Amniotic epithelial cell (primary cell): Measurements from ENCODE around the gene CXCR4.

Source experiments
- DNase-seq: peaks from one replicate; pipeline ENCODE4 v3.0.0-alpha.2; 2010; ENCODE audit warnings: low read depth

CXCR4 gene

GRCh38 chr2:136117909-136118818 is at the start of gene CXCR4:
CXCR4 (minus strand) TSS chr2:136118149; CDS start chr2:136118060, 89 bp downstream.
- DNase-seq = peak; percentile 8

- DNase-seq = no peak
Observed at GRCh38 chr2:136164280-136164776, 46.4 kb upstream of the CXCR4 start.

- no peak for DNase-seq
Observed at GRCh38 chr2:136162438-136162837, 44.5 kb upstream of the CXCR4 start.

- no peak for DNase-seq
Observed at GRCh38 chr2:136156411-136156810, 38.5 kb upstream of the CXCR4 start.

- DNase-seq = no peak
Observed at GRCh38 chr2:136154384-136154783, 36.4 kb upstream of the CXCR4 start.

- DNase-seq = no peak
Observed at GRCh38 chr2:136151021-136151971, 33.3 kb upstream of the CXCR4 start.

DNA sequence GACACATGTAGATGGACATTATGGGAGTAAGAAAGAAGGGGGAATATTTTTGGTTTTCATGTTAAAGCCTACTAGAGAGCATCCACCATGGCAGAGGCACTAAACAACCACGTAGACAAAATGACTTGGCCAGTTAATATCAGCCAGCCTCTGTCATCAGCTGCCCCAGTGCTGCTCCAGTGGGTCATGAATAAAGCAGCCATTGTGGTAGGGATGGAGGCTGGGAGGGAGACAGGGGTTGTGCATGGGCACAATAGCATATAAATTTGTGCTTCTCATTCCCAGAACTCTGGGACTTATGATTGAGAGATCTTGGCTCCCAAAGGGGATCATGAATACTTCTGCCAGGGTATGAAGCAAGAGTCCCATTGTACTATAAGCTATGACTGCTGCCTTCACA is 31.1 kb upstream of the CXCR4 start:
- DNase-seq = no peak

- no peak for DNase-seq
Observed at GRCh38 chr2:136146564-136146963, 28.6 kb upstream of the CXCR4 start.

- DNase-seq = no peak
Observed at GRCh38 chr2:136143603-136144451, 25.9 kb upstream of the CXCR4 start.

DNA sequence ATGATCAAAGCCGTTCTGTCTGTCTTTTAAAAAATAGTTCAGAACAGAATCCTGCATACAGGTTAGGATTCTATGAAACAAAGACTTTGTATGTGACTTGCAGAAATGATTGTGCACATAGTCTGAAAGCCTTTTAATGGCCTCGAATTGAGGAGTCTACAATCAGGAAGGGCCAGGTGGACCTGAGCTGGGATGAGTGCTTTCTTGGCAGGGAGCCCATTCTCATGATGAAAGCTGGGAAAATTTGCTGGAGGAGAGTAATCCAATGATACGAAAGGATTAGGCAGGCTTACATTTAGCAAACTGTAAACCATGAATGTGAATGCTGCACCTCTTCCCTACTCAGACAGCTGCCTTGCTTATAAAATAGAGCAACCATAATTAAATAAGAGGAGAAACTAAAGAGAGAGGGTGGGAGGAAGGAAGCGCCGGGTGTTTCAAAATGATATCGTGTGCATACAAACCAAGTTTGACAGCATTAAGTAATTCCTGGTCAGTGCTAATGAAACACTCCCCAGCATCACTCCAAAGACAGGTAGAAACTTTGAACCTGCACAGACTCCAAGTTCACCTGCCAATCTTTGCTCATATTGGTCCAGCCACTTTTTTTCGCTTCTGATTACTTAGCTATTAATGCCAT is 23.7 kb upstream of the CXCR4 start:
- DNase-seq = no peak

DNA sequence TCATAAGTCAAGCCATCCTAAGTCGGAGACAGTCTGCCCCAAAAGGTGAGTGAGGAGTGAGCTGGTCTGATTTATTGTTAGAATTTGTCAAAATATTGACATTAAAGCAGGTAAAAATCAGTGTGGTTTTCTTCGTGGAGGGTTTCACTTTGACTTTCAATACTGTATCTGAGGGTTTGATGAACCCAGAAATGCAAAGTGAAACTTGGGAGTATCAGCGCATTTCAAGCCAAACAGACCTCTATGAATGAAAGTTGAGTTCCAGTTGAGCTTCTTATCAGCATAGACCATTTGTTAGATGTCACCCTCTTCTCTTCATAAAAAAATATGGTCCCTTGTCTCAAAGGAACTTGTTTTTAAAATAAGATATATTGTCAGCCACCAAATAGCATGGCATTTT is 21.7 kb upstream of the CXCR4 start:
- no peak for DNase-seq

DNA sequence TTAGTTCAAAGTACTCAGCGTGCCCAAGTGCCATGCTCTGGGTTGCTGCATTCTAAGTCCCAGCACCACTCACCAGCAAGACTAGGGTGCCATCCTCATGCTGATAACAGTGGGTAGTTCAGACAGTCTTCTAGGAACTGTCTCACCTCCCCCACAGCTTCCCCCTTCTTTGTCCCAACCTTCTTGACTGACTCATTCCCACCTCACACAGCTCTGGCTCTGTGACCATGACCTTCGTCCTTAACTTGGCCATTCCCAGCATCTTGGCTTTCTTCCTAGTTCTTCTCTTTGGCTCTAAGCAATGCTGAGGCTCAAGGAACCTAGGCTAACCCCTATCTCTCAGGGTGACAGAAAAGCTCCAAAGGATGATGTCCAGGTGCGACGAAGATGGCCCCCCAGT is 20.0 kb upstream of the CXCR4 start:
- no peak for DNase-seq

GRCh38 chr2:136136931-136137330 is 19.0 kb upstream of the CXCR4 start:
- DNase-seq = no peak

DNA sequence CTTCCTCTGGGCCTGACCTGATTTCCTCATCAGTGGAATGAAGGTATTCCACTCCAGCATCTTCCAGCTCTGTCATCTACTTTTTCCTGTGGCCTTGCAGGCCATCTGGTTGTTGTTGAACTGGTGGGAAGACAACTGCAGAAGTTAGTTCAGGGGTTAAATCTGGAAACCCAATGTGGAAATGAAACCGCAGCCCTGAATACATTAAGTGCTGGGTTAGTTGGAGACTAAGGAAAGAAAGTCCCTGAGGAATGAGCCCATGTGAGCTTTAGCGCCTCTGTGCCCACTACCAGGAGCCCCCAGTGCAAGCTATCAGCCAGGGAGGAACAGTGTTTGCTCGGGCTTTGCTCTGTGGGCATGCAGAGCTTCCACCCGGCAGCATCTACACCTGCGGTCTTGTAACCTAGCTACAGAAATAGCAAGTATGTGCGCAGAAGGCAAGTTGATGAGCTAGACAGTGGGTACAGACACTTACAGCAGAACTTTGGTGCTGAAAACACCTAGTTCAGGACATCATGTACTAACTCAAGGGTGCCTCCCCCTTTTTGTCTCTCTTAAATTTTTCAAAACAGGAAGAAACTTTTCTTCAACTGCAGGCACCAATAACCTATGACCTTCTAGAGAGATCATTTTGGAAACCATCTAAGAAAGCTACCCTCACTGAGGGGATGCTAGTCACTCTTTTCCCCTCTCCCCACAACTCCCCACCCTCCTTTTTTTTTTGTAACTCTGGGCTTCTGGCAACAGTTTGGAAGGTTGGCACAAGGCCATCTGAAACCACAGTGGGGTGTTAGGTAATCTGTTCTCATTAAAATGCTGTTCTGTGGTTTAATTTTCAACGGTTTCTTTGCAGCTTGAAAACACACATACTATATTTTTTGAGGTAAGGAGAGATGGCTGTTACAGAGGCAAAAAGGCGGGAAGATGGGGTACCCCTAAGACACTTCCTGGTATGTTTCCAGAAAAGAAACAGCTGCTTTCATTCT is 18.3 kb upstream of the CXCR4 start:
- no peak for DNase-seq

GRCh38 chr2:136135462-136135861 is 17.5 kb upstream of the CXCR4 start:
- no peak for DNase-seq

GRCh38 chr2:136134126-136134525 is 16.2 kb upstream of the CXCR4 start:
- DNase-seq = no peak

- no peak for DNase-seq
Observed at GRCh38 chr2:136133586-136133985, 15.6 kb upstream of the CXCR4 start.

DNA sequence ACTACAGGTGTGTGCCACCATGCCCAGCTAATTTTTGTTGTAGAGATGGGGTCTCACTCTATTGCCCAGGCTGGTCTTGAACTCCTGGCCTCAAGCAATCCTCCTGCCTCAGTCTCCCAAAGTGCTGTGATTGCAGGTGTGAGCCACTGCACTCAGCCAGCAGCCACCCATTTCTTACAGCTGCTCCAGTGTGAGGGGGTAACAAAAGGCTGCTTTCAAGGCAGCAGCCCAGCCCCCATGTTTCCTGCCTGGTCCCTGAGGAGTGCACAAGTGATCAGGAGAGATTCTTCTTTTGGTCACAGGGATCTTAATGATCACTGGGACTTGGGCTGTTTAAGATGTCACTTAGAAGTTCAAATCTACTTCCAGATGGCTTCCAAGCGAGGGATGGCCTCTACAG is 15.2 kb upstream of the CXCR4 start:
- DNase-seq = no peak

DNA sequence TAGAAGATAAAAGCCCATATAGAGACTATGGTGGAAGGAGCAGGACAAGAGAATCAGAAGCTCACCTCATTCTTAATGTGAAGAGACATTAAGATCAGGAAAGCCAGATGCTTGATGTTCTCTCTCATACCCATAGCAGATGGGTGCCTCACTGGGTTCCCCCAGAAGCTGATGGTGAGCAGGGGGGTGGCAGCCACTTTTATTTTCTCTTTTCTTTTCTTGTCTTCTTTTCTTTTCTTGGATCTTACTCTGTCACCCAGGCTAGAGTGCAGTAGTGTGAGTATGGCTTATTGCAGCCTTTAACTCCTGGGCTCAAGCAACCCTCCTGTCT is 14.8 kb upstream of the CXCR4 start:
- no peak for DNase-seq
